NAMALWA (cell line): ENCODE results near the gene CDH23.

Experiments used
- DNase-seq: peaks from one replicate; pipeline ENCODE4 v3.0.0-alpha.2; 2015; ENCODE audit warnings: low spot score

CDH23 gene

DNA sequence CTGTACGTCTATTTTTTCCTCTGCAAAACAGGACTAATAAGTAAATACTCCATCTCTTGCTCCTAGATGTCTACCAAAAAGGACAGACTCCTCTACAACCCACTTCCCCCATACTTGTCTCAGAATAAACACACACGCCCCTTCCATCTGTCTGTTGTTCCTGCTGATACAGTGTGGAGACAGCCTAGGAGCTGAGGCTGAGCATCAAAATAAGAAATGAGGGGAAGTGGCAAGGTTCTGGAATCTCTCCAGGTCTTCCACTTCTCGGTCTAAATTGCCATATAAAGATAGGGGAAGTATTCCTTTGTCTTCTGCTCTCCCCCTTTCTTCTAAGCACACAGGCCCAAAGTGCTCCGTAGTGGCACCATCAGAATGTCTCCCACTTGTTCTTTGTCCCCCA, 407.4 kb downstream of the CDH23 start:
- no peak for DNase-seq

DNA sequence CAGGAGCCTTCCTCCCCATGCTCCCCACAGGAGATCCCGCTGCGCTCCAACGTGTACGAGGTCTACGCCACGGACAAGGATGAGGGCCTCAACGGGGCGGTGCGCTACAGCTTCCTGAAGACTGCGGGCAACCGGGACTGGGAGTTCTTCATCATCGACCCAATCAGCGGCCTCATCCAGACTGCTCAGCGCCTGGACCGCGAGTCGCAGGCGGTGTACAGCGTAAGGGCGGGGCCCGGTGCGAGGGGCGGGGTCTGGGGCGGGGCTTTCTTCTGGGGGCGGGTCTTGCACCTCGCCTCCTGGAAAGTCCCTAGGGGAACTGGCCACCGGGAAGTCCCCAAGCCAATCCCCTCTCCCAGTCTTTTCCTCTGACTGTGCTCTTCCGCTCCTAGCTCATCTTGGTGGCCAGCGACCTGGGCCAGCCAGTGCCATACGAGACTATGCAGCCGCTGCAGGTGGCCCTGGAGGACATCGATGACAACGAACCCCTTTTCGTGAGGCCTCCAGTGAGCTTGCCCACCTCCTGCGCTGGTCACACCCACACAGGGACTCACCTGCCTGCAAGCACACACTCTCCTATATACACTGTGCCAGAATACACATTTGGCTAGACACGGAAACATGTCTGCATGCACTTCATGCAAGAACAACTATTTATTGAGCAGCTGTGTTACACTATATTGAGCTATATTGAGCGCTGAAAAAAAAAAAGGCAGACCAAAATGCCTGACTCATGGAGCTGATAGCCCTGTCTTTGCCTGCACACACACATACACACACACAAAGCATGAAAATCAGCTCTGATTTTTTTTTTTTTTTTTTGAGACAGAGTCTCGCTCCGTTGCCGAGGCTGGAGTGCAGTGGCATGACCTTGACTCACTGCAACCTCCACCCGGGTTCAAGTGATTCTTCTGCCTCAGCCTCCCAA, 409.3 kb downstream of the CDH23 start:
- DNase-seq, result no peak

DNA sequence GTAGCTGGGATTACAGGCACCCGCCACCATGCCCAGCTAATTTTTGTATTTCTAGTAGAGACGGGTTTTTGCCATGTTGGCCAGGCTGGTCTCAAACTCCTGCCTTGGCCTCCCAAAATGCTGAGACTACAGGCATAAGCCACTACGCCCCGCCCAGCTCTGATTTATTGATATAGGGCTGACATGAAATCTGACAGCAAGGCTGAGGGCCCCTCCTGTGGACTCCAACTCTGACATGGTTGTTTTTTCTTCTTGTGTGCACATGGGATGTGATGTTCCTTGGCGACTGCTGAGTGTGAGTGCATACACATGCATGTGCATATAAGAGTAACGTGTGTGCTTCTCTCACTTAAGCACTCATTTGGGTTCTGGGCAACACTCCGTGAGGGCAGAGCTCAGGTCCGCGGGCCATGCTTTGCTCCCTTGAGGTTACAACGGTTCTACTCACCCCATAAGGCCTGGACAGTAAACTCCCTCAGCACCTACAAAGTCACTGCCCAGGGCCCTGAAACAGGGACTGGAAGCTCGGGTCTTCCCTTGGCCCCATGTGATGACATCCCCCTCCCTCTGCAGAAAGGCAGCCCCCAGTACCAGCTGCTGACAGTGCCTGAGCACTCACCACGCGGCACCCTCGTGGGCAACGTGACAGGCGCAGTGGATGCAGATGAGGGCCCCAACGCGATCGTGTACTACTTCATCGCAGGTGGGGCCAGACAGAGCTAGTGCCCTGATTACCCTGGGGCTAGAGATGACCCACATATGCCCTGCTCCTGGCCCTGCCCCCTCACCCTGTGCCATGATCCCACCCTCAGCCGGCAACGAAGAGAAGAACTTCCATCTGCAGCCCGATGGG, 410.2 kb downstream of the CDH23 start:
- DNase-seq, result no peak

DNA sequence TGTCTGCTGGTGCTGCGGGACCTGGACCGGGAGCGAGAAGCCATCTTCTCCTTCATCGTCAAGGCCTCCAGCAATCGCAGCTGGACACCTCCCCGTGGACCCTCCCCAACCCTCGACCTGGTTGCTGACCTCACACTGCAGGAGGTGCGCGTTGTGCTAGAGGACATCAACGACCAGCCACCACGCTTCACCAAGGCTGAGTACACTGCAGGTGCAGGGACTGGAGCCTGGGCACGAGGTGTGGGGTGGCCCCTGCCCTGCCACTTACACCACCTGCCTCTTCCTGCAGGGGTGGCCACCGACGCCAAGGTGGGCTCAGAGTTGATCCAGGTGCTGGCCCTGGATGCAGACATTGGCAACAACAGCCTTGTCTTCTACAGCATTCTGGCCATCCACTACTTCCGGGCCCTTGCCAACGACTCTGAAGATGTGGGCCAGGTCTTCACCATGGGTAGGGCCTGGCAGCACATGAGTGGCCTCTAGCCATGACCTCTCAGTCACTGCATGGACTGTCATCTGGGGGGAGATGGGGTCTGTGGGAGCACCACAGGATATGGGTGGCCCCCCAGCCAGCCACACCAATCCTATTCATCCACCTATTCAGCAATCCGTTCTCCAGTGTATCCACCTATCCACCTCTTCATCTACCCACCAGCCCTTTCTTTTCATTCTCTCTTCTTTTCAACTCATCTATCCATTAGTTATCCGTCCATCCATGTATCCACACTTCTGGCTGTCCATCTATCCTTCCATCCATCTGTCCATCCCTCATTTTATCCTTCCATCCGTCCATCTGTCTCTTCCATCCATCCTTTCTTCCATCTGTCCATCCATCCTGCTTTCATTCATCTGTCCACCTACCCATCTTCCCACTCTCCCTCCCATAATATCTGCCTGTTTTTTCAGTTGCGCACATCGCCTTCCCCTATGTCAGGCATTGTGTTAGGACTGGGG, 411.1 kb downstream of the CDH23 start:
- no peak for DNase-seq

DNA sequence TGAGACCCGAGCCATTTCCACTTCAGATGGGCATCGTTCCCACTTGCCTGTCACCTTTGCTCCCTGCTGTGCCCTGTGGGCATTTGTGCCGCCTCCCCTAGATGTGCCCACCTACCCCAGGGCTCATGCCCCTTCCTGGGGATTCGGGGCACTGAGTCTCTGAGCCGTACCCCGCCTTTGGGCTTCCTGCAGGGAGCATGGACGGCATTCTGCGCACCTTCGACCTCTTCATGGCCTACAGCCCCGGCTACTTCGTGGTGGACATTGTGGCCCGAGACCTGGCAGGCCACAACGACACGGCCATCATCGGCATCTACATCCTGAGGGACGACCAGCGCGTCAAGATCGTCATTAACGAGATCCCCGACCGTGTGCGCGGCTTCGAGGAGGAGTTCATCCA, 412.9 kb downstream of the CDH23 start:
- DNase-seq, result no peak

DNA sequence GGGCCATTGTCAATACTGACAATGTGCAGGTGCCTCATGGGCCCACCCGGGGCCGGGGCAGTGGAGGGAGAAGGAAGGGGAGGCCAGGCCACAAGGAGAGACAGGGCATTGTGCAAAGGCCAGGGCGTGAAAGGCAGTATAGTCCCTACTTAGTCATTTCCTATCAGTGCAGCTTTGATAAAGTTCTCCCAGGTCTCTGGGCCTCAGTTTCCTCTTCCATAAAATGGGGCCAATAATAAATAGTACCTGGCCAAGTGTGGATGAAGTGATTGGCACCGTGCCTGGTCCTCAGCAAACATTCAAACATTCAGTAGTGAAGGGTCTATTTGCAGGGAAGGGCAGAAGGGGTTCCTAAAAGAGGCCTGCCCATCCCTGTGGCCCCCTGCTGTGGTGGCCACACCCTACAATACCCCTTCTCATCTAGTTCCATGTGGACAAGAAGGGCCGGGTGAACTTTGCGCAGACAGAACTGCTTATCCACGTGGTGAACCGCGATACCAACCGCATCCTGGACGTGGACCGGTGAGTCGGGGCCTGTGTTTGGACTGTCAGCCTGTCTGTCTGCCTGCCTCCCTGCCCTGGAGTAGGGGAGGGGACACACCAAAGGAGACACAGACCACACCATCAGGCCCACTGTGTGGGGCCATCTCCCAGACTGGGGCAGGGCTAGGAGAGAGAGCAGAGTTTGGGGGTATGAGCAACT, 413.5 kb downstream of the CDH23 start:
- no peak for DNase-seq

DNA sequence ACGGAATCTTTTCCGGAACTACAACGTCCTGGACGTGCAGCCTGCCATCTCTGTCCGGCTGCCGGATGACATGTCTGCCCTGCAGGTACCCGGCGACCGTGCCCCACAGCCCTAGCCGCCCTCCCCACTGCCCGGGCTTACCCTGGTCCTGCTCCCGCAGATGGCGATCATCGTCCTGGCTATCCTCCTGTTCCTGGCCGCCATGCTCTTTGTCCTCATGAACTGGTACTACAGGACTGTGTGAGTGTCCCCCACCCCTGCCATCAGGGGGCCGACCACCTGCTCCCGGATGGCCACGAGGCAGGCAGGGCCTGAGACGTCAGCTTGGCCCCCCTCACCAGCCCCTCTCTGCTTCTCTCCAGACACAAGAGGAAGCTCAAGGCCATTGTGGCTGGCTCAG, 414.6 kb downstream of the CDH23 start:
- no peak for DNase-seq

DNA sequence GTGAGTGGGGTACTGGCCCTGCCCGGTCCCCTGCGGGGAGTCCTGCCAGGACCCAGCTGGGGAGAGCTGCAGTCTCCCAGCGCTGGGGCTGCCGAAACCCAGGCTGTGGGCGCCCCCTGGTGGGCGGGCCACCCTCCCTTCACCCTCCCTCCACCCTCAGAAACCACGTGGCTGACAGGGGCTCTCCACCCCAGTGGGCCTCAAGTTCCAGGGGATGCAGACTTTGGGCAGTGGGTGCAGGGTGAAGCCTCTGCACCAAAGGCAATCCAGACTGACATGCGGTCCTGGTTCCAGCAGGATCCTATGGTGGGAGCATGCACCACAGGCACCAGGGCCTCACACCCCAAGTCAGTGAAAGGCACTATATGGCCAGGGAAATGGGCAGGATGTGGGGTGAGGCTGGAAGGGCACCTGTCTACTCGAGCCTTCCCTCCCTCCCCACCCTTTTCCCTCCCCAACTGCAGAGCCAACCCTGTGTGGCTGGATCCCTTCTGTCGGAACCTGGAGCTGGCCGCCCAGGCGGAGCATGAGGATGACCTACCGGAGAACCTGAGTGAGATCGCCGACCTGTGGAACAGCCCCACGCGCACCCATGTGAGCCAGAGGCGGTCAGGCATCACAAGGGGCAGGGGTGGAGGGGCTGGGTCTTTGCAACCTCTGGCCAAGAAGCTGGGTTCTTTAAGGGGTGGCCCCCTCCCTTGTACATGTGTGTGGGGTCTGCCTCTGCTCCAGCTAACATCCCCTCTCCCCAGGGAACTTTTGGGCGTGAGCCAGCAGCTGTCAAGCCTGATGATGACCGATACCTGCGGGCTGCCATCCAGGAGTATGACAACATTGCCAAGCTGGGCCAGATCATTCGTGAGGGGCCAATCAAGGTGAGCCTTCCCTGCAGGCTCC, 415.5 kb downstream of the CDH23 start:
- peak; percentile 63 for DNase-seq

DNA sequence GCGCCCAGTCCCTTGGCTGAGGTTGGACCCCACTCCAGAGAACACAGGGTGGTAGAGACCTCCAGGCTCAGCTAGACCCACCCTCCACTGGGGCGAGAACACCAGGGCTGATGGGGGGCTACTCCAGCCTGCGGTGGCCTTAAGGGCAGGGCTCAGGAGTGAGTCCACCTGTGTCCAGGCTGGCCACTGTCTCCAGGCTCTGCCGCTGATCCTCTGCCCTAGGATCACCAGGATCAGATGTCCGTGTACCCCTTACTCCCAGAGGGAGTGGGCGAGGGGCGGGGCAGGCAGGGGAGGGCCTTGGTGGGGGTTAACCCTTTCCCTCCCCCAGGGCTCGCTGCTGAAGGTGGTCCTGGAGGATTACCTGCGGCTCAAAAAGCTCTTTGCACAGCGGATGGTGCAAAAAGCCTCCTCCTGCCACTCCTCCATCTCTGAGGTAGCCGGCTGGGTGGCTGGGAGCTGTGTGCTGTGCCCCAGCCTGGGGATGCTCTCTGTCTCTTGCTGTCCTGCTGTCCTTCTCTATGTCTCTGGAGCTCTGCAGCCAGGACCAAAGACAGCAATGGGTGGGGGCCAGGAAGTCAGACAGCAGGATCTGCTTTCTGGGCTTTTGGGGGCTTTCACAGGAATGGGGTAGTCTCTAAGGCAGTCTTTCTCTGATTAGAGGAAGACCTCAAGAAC, 416.3 kb downstream of the CDH23 start:
- no peak for DNase-seq

DNA sequence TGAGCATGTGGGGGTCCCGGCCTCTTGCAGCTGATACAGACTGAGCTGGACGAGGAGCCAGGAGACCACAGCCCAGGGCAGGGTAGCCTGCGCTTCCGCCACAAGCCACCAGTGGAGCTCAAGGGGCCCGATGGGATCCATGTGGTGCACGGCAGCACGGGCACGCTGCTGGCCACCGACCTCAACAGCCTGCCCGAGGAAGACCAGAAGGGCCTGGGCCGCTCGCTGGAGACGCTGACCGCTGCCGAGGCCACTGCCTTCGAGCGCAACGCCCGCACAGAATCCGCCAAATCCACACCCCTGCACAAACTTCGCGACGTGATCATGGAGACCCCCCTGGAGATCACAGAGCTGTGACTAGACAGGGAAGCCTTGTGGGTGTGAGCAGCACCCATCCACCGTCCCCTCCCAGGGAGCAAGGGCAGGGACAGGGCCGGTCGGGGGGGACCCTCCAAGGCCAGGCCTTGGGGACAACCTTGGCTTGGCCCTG, 418.2 kb downstream of the CDH23 start:
- no peak for DNase-seq

DNA sequence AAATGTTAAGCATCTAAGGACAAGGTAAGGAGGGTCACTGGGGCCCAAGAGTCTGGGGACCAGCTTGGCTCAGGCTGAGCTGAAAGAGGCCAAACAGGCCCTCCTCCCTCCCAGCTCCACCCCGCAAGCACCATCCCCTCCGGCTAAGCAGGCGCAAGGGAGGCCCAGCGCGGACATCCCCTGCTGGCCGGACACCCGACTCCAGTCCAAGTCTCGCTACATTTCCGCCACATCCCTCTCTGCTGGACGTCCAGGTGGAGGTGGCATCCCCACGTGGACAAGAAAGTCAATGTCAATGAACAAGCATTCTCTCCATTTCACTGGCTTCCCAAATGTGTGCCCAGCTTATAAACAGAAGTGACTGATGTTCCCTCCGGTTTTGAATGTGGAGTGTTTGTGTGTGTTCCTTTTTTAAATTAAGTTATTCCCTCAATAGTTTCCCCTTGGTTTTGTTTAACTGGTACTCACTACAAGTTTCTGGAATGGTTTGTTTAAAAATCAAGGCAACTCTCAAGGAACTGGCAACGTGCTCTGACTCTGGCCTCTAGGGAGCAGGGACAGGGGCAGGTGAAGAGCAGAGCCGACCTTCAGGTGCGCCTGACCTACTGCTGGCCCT, 418.9 kb downstream of the CDH23 start:
- DNase-seq, result no peak

DNA sequence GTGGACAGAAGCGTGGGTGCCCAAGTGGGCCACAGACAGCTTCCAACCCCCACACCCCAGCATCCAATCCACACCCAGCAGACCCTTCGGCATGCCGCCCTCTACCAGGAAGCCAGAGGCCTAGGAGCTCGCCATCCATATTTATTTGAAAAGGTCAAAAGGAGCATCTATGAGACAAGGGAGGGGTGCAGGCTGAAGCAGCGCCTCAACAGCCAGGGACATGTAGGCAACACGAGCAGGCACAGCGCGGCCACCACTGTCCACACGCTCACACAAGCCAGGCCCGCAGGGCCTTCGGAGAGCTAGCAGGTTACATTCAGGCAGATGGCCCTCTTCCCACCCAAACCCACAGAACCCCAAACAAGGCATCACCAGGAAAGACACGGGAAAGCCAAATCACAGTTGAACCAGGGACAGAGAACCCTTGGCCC, 419.7 kb downstream of the CDH23 start:
- no peak for DNase-seq

DNA sequence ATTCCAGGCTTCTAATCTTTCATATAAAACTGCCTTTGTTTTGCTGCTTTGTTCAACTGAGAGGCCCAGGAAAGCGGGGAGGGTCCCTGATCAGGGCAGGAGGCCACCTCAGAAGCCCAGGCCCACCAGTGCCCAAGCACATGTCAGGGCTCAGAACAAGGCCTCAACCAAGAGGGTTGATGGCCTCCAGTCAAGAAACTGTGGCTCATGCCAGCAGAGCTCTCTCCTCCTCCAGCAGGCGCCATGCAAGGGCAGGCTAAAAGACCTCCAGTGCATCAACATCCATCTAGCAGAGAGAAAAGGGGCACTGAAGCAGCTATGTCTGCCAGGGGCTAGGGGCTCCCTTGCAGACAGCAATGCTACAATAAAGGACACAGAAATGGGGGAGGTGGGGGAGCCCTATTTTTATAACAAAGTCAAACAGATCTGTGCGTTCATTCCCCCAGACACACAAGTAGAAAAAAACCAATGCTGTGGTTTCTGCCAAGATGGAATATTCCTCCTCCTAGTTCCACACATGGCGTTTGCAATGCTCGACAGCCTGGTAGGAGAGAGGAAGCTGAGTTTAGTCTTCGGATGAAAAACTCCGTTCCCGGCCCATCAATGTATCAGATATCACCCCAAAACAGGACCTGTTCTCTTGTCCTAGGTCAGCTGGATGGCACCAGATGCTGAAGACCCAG, 420.4 kb downstream of the CDH23 start:
- DNase-seq, result no peak

DNA sequence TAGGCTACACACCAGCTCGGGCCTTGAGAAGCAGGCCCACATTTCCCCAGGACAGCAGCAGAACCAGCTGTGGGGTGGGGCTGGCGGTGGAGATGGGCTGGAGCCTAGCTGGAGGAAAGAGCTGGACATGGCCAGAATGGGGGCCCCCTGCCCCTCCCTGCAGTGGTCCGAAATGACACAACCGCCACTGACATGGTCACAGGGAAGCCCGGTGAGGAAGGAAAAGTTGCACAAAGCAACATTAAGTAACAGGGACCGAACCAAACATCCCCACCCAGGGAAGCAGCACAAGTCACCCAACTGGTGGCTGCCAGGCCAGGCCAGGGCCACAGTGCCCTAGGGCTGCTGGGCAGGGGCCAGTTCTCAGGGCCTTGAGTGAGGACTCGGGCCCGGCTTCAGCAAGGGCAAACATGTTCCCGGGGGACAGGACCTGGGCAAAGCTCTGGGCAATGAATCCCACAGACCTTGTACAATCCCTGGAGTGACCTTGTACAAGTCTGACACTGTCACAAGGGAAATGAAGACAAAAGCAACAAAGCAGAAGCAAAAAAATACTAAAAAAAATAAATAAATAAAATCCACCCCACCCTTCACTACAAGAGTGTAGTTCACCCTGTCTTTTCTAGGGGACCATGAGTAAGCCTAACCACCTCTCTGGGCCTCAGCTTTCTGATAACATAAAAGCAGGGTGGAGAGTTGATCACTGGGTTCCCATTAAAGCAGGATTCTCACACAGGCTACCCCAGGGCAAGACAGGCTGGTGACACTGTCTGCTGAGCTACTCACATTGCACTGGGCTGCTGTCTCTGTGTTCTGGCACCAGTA, 421.3 kb downstream of the CDH23 start:
- no peak for DNase-seq

DNA sequence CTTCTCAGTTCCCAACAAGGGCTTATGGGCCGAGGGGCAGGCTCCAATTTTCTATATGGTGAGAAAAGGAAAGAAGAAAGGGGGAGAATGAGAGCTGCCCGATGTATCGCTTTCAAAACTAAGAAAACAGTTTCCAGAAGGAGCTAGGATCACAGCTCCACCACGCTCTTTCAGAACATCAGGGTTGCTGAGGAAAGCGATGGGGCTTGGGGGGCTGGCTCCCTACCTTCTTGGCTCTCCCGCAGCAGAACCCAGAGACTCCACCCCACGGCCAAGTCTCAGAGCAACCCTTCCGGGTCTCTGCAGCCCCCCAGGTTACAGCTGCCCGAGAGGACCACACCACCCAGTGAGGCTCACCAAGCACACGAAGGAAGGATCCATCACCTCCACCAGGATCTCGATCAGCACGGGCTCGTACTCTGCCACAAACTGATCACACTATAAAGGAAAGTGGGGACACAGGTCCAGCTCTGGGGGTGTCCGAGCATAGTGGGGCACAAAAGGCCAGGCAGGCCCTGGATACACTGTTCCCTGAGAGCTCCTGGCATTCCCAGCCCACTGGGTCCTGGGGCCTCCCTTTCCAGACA, 422.0 kb downstream of the CDH23 start:
- no peak for DNase-seq

DNA sequence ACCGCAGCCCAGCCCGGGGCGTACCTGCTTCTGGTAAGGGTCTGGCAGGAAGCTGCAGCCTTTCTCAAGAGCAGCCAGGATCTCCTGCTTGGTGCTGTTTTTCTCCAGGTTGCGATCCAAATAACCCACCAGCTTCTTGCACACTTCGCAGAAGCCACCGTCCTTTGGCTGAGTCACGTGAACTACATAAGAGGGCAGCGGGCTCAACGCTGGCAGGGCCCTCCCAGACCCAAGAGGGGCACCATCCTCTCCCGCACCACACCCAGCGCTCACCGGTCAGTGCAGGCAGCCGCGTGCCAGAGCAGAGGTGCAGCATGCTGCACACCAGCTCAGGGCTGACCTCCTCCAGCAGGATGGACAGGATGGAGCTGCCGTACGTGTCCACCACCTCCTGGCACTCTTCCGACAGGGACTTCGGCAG, 422.7 kb downstream of the CDH23 start:
- no peak for DNase-seq

DNA sequence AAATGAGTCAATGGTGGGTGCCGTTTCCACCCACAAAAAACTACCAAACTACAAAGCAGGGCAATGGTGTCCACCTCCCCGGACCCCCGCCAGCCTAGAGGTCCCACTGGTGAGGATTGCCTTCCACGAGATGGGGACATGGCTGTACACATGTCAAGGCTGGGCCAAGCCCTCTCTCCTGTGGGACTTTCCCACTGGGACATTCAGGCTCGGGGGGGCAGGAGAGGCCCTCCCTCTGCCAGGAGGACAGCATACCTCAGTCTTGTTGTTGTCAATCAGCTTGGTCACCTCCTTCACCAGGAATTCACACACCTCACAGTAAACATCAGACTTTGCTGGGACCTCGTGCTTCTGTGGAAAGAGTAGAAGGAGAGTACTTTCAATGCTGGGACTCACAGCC, 423.3 kb downstream of the CDH23 start:
- no peak for DNase-seq
